NCI-H1436 treated with DMSO at 0.1 percent for 48 hours (cell line): ENCODE measurements around the gene GATAD1.
"Not testable (repeated sequence)": the region's sequence is repeated elsewhere in the genome, so short reads cannot be mapped to it uniquely, and the experiment has no call there.

ENCODE experiments used
- DNase-seq: peaks from one replicate; lab custom pipeline; 2025; lab: John Stamatoyannopoulos, UW

GATAD1 gene, protein sequence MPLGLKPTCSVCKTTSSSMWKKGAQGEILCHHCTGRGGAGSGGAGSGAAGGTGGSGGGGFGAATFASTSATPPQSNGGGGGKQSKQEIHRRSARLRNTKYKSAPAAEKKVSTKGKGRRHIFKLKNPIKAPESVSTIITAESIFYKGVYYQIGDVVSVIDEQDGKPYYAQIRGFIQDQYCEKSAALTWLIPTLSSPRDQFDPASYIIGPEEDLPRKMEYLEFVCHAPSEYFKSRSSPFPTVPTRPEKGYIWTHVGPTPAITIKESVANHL

DNA sequence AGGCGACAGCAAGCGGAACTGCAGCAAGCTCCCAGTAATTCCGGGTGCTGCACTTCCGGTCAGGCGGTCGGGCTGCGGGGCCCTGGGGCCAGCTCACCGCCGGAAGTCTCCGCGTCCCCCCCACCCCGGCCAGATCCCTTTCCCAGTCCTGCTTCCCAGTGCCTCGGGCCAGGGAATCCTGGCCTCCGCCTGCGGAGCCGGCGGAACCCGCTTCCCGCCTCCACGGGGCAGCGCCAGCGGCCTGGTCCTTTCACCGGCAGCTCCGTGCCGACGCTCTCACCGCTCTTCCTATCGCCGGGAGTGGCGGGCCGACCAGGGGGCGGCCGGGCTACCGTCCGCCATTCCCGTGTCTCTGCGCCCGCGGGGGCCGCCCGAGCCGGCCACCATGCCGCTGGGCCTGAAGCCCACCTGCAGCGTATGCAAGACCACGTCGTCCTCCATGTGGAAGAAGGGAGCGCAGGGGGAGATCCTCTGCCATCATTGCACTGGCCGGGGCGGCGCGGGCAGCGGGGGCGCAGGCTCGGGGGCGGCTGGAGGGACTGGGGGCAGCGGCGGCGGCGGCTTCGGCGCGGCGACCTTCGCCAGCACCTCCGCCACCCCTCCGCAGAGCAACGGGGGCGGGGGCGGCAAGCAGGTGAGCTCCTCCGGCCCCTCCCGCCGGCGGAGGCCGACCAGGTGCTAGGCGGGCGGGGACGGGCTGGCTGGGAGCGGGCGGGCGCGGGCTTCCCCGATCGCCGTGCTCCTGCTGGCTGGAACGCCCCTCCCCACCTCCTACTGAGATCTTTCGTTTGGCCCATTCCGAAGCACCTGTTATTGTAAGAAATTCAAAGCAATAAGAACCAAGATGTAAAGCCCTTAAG is at the start of gene GATAD1:
Gene GATAD1, plus strand, starts transcription at position 138 of the 860 bp plus-strand sequence. Its CDS starts 248 bp downstream, at position 386.
- peak; percentile 13 for DNase-seq

DNA sequence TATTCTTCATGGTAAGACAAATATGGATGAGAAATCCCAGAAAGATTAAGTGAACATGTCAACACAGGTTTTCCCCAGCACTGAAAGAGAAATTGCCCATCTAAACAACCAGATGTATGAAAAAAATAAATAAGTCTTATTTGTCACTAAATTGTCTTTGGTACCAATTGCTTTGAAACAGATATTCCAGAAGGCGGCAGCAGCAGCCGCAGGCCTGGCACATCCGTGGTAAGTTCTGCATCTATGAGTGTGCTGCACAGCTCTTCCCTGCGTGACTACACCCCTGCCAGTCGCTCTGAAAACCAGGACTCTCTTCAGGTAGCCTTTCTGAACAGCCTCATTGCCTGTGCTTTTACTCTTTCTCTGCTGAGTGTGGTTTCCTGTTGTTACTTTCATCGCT is 49.7 kb upstream of the GATAD1 start:
- DNase-seq, result no peak

DNA sequence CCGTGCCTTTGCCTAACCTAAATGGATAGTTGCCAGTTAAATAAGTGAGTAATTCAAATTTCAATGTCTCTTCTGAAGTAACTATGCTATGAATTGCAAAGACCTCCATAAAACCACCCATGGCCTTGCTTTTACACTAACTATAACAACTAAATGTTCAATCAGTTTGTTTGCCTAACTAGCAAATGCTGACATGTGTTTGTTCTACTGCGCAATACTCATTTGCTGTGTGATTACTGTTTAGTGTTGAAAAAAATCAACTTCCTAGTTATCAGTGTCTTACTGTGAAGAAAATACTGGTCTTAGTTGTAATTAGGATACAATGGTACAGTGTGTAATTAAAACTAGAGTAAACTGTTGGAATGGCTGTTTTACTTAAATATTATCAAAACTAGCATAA is 47.3 kb upstream of the GATAD1 start:
- no peak for DNase-seq

DNA sequence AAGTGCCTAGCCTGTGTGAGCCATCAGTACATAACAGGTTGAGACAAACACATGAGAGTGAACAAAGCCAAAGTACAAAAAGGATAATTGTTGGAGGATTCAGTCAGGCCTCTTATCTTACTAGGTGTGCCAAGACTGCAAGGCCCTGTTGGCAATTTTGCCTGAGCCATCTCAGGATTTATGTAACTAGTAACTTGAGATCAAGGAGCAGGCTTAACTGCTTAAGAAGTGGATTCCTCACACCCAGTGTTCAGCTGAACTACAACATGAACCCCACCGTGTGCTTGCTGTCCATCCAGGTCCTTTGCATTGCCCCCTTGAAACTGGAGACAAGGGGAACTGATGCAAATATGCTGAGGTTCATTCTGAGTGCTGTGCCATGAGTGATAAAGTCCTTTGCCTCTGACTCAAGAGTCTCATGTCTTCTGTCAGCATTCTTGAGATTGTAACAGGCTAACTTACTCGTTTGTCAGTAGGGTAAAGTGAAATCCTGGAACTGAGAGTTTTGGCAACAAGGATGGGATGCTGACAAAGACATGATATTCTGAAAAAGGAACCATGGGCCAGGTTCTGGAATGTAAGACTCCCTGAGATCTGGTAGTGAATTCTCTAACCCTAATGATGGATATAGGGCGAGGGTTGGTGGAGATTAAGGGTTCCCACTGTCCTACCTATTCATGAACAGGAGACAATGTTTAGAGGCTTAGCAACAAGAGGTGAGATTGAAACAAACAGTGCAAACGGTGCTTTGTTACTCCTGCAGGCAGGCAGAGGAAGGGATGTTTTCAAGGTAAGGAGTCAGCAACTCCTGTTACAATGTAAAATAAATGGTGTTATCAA is 44.1 kb upstream of the GATAD1 start:
- DNase-seq, result no peak

DNA sequence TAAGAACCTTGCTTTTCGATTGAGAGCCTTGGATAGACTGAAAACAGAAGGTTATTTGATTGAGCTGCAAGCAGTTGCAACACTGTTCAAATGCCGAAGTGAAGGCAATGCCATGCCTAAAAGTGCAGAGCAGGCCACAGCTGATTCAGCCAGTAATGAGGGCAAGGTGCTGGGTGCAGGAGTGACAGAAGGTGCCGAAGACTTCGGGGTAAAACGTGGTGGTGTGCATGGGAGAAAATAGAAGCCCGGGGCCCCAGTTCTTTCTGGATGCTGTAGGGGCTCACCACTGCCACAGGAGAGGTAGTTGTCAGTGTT is 43.6 kb upstream of the GATAD1 start:
- DNase-seq, result no peak

DNA sequence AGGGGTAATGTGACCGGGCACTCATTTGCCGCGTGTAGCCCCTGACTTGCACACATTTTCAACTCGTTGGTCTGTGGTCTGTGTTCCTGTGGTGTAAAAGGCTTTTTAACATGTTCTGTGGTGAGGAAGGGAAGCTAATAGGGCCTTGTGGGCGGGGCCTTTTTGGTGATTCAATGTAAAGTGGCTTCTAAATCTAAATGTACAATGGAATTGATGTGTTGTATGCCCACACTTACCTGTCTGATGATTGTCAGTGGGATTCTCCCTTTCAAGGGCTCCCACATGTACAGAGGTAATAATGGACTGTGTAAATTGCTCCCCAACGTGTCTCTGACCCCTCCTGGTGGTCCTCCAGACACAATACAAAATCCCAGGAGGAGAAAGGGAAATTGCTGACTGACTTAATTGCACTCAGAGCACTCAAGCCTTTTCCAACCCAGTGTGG is 43.1 kb upstream of the GATAD1 start:
- no peak for DNase-seq

DNA sequence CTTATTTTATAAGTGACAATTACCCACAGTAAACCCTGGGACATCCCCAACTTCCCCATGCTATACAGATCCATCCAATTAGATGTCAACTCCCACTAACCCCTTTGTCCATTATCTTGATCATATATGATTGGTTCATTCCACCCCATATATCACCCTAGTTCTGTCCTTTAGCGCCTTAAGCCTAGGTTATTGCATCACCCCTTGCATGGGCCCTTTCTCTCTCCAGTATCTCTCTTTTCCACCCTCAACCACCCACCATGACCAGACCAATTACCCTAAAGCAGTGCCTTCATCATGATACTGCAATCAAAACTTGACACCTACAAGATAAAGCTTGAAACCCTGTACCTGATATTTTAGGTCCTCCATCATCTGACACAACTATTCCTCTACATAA is 37.9 kb upstream of the GATAD1 start:
- no peak for DNase-seq

DNA sequence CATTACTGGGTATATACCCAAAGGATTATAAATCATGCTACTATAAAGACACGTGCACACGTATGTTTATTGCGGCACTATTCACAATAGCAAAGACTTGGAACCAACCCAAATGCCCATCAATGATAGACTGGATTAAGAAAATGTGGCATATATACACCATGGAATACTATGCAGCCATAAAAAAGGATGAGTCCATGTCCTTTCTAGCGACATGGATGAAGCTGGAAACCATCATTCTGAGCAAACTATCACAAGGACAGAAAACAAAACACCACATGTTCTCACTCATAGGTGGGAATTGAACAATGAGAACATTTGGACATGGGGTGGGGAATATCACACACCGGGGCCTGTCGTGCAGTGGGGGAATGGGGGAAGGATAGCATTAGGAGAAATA is 37.1 kb upstream of the GATAD1 start:
- DNase-seq, result not testable (repeated sequence)

DNA sequence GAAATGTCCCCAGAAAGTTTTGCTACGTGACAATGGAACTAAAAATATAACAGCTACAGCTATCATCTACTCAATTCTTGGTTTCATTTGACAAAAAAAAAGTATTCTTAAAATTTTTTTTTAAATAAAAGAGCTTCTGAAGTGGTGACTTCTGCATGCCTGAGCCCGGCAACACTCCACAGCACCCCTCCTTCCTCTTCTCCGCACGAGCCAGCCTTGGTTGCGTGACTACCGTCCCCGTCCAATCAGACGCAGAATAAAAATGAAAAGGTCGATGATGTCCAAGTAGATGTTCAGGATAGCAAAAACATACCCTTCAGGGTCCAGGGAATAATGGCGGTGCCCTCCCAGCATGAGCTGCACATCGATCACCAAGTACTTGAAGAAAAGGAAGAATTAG is 34.5 kb upstream of the GATAD1 start:
- DNase-seq, result no peak

DNA sequence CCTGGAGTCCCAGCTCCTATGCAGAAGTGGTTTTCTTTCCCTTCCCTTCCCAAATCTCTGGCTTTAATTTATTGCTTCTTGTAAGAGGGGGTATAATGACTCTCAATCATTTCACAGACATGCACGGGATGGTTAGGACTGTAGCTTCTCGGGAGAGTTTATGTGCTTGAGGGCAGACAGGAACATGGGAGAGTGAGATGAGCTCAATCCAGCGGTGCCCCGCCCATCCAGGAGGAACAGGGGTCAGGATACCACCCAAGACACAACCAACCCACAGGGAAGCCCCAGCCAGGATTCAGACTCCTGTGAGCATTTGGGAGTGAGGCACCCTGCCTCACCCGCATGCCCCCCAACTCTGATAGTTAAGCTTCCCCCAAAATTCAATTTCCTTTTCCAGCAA is 33.7 kb upstream of the GATAD1 start:
- no peak for DNase-seq

DNA sequence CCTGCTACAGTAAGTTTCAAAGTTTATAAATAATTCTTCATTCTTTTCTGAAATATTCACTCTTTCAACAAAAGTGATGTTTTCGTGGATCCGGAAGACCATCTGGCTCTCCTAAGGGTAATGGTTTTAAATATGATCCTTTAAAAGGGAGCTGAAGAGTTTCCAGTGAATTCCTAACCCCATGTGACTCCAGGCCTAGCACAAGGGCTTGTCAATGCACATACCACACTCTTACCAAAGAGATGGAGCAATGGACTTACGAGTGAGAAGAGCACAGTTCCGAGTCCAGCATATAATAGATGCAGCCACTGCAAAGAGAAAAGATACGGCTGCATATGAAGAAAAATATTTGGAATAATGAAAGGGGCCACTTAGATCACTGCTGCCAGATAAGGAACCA is 32.1 kb upstream of the GATAD1 start:
- DNase-seq, result no peak

DNA sequence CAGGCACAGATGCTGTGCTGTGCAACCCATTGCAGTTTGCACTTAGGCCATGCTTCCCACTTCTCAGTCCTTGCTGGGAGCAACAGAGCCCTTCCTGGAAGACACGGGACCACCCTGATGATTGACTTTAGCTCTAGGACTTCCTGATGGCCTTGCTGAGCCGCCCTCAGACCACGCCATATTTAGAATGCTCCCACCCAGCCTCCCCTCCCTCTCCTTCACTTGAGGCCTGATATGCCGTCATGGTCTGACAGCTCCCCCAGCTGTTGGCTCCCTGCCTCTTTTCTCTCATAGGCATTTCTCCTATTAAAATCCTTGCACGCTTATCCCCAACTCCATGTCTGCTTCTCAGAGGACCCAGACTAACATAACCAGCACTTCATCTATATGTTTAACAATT is 29.4 kb upstream of the GATAD1 start:
- no peak for DNase-seq

DNA sequence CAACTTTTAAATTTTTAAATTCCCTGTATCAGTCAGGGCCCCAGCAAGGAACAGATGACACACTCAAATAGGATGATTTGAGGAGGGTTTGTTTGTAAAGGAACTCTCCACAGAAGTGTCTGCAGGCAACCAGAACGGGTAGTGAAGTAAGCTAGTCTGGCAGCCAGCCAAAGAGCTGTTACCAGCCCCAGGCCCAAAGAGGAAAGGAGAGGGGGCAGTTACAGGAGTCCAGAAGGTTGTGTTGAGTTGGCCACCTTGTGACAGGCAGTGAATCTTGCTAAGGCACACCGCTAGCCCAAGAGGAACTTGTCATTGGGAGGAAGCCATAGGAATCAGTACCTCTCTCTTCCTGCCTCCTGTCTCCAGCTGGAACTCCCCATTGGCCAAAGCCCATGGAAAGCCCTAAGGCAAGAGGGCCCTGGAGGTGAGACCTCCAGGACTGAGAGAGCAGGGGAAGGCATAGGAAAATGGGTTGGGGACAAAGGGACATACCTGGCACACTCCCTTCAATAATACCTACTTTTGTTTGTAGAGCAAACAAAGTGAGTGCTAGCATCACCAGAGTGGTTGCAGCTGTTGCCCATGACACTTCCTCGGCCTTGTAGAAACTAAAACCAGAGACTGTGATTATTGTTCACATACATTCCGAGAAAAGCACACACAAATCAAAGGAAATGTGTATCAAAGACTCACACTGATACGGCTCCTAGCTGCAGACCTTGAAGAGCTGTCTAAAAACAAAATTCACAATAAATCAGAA is 25.4 kb upstream of the GATAD1 start:
- no peak for DNase-seq

DNA sequence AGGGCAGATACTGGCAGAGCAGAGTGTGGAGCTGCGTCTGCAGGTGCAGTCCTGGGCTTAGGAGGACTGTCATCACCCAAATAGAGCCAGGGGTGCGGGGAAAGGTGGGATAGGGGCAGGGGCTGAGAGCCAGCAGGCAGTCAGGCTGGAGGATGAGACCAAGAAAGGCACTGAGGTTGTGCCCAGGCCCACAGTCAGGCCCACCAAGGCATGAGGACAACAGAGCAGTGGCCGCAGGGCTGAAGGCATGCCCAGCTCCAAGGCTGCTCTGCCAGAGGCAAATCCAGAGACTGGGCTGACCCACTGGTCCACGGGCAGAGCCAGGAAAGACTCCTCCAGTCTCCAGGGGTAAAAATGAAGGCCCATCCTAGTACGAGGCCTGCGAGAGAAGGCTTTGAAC is 24.4 kb upstream of the GATAD1 start:
- no peak for DNase-seq

DNA sequence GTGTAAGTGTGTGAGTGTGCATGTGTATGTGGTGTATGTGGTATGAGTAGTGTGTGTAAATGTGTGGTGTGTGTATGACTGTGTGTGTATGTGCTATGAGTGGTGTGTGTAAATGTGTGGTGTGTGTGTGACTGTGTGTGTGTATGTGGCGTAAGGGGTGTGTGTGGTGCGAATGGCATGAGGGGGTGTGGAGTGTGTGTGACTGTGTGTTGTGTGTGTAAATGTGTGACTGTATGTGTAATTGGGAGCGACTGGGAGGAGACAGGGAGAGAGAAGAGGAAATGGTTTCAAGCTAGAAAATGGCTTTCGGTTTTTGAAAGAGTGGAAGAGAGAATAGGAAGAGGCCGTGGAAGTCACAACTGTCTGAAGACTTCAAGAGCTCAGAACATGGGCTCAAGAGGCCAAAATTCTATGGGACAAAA is 23.6 kb upstream of the GATAD1 start:
- no peak for DNase-seq

DNA sequence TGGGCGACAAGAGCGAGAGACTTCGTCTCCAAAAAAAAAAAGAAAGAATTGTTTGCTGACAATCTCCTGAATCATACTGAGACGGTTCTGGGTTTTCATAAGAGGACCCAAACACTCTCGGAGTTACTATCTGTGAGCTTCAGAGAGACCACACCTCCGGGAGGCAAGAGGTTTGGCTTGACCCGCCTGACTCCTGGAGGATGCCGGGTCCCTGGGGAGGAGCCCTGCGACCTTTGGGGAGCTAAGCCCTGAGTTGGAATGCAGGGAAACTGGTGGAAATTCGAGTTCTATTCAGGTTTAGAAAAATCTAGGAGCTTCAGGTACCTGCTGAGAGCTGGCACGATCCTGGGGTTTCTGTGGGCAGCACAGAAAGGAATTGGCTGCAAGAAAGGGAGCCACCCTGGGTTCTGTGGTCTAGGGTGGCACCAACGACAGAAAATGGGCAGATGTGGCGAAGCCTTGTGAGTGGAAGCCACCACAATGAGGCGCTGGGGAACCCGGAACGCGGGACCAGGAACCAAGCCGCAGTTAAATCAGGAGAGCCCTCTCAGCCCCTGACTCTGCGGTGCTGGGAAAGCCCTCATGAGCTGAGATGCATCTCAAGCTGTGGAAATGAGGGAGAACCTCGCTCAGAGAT is 21.9 kb upstream of the GATAD1 start:
- no peak for DNase-seq

DNA sequence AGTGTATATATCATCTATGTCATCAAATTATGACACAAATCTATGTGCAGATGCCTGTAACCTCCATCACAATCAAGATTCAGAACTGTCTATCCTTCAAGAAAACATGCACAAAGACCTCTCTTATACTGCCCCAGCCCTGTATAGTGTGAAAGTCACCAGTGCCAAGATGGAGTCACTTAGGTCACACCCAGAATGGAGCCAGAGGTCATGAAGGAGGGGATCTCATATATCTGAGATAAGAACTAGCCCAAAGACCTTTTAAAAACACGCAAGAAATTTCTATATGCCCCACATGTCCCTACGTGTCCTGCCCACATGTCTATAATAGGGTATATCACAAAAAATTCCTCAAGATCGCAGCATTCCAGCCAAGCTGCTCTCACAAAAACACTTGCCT is 20.1 kb upstream of the GATAD1 start:
- DNase-seq, result no peak

DNA sequence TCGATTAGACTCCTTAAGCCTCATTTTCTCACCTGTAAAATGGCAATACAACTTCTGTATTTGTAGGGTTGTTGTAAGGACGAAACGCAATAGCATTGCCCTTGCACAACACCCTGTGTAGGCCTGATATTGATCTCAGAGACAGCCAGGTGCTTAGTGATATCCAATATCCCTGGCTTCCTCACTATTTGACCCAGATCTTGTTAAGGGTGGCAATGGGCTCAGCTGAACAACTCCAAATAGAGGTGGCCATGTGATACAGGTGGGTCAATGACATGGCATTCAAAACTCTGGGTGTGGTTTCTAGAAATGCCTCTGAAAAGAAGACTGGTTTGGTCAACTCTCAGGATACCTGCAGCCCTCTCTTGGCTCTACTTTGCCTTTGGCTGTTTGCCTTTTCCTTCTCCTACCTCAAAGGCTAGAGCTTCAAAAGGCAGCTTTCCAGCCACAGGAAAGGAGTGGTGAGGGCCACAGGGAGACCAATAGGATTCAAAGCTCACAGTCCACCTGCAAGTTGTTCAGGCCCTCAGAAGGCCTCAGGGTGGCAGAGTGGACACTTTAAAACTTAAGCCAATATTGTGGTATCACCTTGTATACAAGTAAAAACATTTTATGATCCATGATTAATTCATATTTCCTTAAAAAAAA is 14.9 kb upstream of the GATAD1 start:
- no peak for DNase-seq

DNA sequence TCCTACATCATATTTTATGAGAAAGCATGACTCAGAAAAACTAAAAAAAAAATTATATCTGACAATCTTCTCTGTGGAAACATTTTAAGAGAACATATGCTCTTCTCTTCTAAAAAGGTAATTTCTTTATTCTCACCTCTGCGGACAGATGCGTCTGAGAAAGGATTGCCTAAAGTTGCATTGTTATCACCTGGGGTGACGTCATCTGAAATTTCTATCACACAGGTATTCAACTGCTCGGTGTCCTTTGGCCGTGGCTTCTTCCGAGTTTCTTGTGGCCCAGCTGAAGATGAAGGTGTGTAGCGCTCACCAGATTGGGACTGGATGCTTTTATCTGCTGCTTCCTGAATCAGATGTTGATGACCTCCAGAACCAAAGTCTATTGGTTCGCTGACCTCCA is 14.3 kb upstream of the GATAD1 start:
- no peak for DNase-seq

DNA sequence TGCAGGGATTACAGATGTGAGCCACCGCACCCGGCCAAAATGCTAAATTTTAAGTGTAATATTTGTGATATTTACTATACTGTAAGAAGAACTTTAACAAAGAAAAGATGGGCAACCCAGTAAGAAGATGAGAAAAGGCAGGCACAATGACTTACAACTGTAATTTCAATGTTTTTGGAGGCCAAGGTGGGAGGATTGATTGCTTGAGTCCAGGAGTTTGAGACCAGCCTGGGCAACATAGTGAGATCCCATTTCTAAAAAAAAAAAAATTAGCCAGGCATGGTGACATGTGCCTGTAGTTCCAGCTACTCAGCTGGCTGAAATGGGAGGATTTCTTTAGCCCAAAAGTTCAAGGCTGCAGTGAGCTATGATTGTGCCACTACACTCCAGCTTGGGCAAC is 11.7 kb upstream of the GATAD1 start:
- DNase-seq, result no peak
